Purkinje cell (primary cell): ENCODE data around the gene CMA1. TPM values are rescaled to one million over a fixed set of nuclear protein-coding genes. Genes with fewer than 3 reads are reported as not detected.

ENCODE experiments used
- polyA plus RNA-seq: library from polyadenylated mRNA; unstranded; fragments of >200 nt; fragmentation: Nextera tagmentation; gene quantifications from 2 replicates; pipeline ENCODE4 v1.2.1, GENCODE V29; 2014

The CMA1 gene, protein sequence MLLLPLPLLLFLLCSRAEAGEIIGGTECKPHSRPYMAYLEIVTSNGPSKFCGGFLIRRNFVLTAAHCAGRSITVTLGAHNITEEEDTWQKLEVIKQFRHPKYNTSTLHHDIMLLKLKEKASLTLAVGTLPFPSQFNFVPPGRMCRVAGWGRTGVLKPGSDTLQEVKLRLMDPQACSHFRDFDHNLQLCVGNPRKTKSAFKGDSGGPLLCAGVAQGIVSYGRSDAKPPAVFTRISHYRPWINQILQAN
- not detected in 2 replicates for polyA plus RNA-seq

DNA sequence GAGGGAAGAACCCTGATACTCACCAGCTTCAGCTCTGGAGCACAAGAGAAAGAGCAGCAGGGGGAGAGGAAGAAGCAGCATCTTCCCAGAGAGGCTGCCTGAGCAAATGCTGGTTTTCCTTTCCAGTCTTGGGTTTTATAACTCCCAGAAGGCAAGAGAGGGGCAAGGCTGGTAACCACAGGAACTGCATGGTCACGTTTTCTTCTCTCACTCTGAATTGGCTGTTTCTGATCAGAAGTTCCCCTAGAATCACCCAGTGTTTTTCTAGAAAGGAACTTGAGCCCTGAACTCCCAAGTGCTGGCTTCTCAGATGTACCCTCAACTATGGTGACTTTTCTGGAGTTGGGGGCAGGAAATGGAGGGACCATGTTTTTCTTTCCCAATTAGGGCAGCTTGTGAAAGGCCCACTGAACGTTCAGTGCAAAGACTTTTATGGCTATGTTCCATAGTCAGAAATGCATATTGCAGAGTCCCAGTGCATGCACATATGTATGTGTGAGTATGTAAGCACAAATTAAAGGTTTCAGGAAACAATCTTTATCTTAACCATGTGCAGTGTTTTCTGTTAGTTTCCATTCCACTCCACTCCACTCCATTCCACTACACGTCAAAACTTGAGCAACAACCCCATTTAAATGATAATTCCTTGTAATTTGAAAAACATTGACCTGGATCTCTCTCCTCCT is at the start of gene CMA1:
TSS of gene CMA1 (minus strand) at position 111 of the 686 bp plus-strand sequence. CDS start at position 81, 30 bp downstream.

Other genes with a start within 250 kb of the CMA1 start
- gene TGM1, start 245.1 kb downstream of the CMA1 start, polyA plus RNA-seq: not detected in 2 replicates
- 13.6 and 17.3 TPM in 2 replicates for gene RABGGTA, start 236.7 kb downstream of the CMA1 start, polyA plus RNA-seq
- gene DHRS1, start 208.5 kb downstream of the CMA1 start, polyA plus RNA-seq: 7.7 and 15.5 TPM in 2 replicates
- 3.4 and 5.3 TPM in 2 replicates for gene NOP9, start 208.4 kb downstream of the CMA1 start, polyA plus RNA-seq
- gene CIDEB, start 200.3 kb downstream of the CMA1 start, polyA plus RNA-seq: 3.6 TPM in 1 of 2 replicates, not detected in the other
- 0.86 TPM in 1 of 2 replicates, not detected in the other for gene LTB4R2, start 198.1 kb downstream of the CMA1 start, polyA plus RNA-seq
- 0.79 and 1.8 TPM in 2 replicates for gene LTB4R, start 196.8 kb downstream of the CMA1 start, polyA plus RNA-seq
- 0.99 TPM in 1 of 2 replicates, not detected in the other for gene ADCY4, start 173.2 kb downstream of the CMA1 start, polyA plus RNA-seq
- gene RIPK3, start 168.3 kb downstream of the CMA1 start, polyA plus RNA-seq: not detected in 2 replicates
- 0.81 and 6.9 TPM in 2 replicates for gene NFATC4, start 140.1 kb downstream of the CMA1 start, polyA plus RNA-seq
- gene NYNRIN, start 109.3 kb downstream of the CMA1 start, polyA plus RNA-seq: 0.05 and 0.87 TPM in 2 replicates
- 2.9 and 5.2 TPM in 2 replicates for gene CBLN3, start 78.6 kb downstream of the CMA1 start, polyA plus RNA-seq
- 0.28 and 0.52 TPM in 2 replicates for gene KHNYN, start 78.3 kb downstream of the CMA1 start, polyA plus RNA-seq
- gene SDR39U1, start 65.5 kb downstream of the CMA1 start, polyA plus RNA-seq: 100 and 109 TPM in 2 replicates
- not detected in 2 replicates for gene CTSG, start 68.0 kb upstream of the CMA1 start, polyA plus RNA-seq
- gene GZMH, start 101.4 kb upstream of the CMA1 start, polyA plus RNA-seq: not detected in 2 replicates
- not detected in 2 replicates for gene GZMB, start 125.9 kb upstream of the CMA1 start, polyA plus RNA-seq